Keratinocyte (primary cell): ENCODE measurements around the gene TOLLIP. TPM values are rescaled to one million over a fixed set of nuclear protein-coding genes. Genes with fewer than 3 reads are reported as not detected.

Experiments
- DNase-seq: peaks from one replicate; pipeline ENCODE4 v3.0.0-alpha.2; 2011; ENCODE audit warnings: low read depth, missing footprints, low spot score
- FAIRE-seq: peaks from 2 replicates; lab custom pipeline; 2011; peaks lifted over from hg19 to GRCh38; lab: Jason Lieb, UNC
- H2AFZ ChIP-seq: 2 replicates; pipeline ENCODE4 v1.6.0; 2012; ENCODE audit warnings: low read length, control low read depth, inconsistent platforms; ENCODE audit not compliant: control insufficient read depth
- H3K27ac ChIP-seq: 2 replicates; pipeline ENCODE4 v1.5.1; 2011; ENCODE audit warnings: low read length; ENCODE audit not compliant: control insufficient read depth, insufficient read depth
- H3K27me3 ChIP-seq: 3 replicates; pipeline ENCODE4 v1.6.0; 2011; ENCODE audit warnings: low read length; ENCODE audit not compliant: control insufficient read depth, insufficient read depth; ENCODE audit errors: extremely low read depth
- H3K36me3 ChIP-seq, 2 experiments: 2 replicates in 1 of 2; 3 replicates in 1 of 2; pipeline ENCODE4 v1.5.1; 2011; ENCODE audit warnings: low read length in 2 of 2, mild to moderate bottlenecking in 1 of 2; ENCODE audit not compliant: control insufficient read depth in 2 of 2, insufficient read depth in 2 of 2; ENCODE audit errors: extremely low read depth in 1 of 2
- H3K4me1 ChIP-seq: 3 replicates; pipeline ENCODE4 v1.5.1; 2011; ENCODE audit warnings: low read length; ENCODE audit not compliant: control insufficient read depth, insufficient read depth; ENCODE audit errors: extremely low read depth
- H3K4me2 ChIP-seq: 3 replicates; pipeline ENCODE4 v1.6.0; 2011; ENCODE audit warnings: low read depth, low read length; ENCODE audit not compliant: control insufficient read depth, insufficient read depth; ENCODE audit errors: extremely low read depth
- H3K4me3 ChIP-seq, 3 experiments: fragments of 200-600 bp in 1 of 3; sonication (generic) in 1 of 3; 2 replicates in 2 of 3; 3 replicates in 1 of 3; pipeline ENCODE4 v1.5.1; 2011 to 2016; ENCODE audit warnings: low read length in 3 of 3, mild to moderate bottlenecking in 3 of 3, control low read depth in 2 of 3, inconsistent platforms in 1 of 3, low read depth in 1 of 3, mixed read lengths in 1 of 3, mixed run types in 1 of 3, moderate library complexity in 1 of 3; ENCODE audit not compliant: control insufficient read depth in 2 of 3, insufficient read depth in 2 of 3; ENCODE audit errors: extremely low read depth in 1 of 3
- H3K79me2 ChIP-seq: 2 replicates; pipeline ENCODE4 v1.6.0; 2012; ENCODE audit warnings: low read length; ENCODE audit not compliant: control insufficient read depth, insufficient read depth
- H3K9ac ChIP-seq: 3 replicates; pipeline ENCODE4 v1.6.0; 2011; ENCODE audit warnings: low read length; ENCODE audit not compliant: control insufficient read depth, insufficient read depth; ENCODE audit errors: extremely low read depth
- H3K9me1 ChIP-seq: 3 replicates; pipeline ENCODE4 v1.6.0; 2011; ENCODE audit warnings: low read length; ENCODE audit not compliant: control insufficient read depth, insufficient read depth; ENCODE audit errors: extremely low read depth
- H3K9me3 ChIP-seq: 2 replicates; pipeline ENCODE4 v1.5.1; 2012; ENCODE audit warnings: low read depth, low read length; ENCODE audit not compliant: control insufficient read depth
- H4K20me1 ChIP-seq: 3 replicates; pipeline ENCODE4 v1.6.0; 2011; ENCODE audit warnings: low read length; ENCODE audit not compliant: control insufficient read depth, insufficient read depth; ENCODE audit errors: extremely low read depth
- EZH2 ChIP-seq: IDR thresholded peaks from one replicate; pipeline ENCODE4 v1.6.1; 2012; ENCODE audit warnings: inconsistent platforms, mild to moderate bottlenecking, low read length, moderate library complexity
- dilution Hi-C: fragments of 300-500 bp; cut with MboI; formaldehyde crosslinking; loops from one replicate; pipeline ENCODE4 v1.7.0; 2020; ENCODE audit warnings: low sequenced_read_pairs; ENCODE audit not compliant: extremely low pct_ligation_motif_present
- polyA plus RNA-seq, 5 experiments: library from polyadenylated mRNA; depleted of rRNA in 3 of 5; stranded (reverse) in 3 of 5; stranded (forward) in 1 of 5; unstranded in 1 of 5; fragments of >200 nt; gene quantifications; 1 replicate in 1 of 5; 2 replicates in 3 of 5; 3 replicates in 1 of 5; pipeline versions ENCODE4 v1.2.1 to v1.2.3, GENCODE V29; 2011 to 2012; ENCODE audit warnings: missing spikeins in 2 of 5, low read depth in 1 of 5, low replicate concordance in 1 of 5
- TF ChIP-seq, protein P1 (sequence below), 3 experiments: IDR thresholded peaks in 1 of 3; conservative IDR thresholded peaks in 1 of 3; optimal IDR thresholded peaks in 1 of 3; 2 replicates in 2 of 3; 3 replicates in 1 of 3; pipeline versions ENCODE3 to v1.5.1; 2011; ENCODE audit warnings: low read length in 3 of 3, mild to moderate bottlenecking in 3 of 3, moderate library complexity in 2 of 3, control low read depth in 1 of 3, inconsistent platforms in 1 of 3; ENCODE audit not compliant: insufficient read depth in 2 of 3; ENCODE audit errors: extremely low read depth in 1 of 3

The TOLLIP gene
- polyA plus RNA-seq, 1 donor (not counting 4 experiments of a cell fraction or from before 2014, with no cell fraction given) = 40.2 TPM

DNA sequence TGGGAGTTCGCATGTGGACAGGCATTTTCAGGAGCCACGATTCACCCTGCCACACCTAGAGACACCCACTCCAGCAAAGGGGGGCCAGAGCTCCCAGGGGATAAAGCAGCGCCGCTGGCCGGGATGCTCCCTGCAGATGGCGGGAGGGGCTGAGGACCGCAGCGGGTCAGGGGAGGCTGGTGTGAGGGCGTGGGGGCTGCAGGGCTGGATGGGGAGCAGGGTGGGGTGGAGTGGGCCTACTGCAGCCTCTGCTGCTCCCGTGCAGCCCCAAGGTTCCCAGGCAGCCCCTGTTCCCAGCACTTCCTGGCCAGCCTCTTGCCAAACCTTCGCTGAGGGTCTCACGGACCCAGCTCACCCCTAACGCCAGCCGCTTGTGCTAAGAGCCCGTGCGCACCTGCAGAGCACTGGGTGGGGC, 73.5 kb downstream of the TOLLIP start:
- Histone ChIP-seq H3K36me3 (no peaks in the 10 kb centered on the region), H4K20me1 (no peaks in the 10 kb centered on the region), H3K27ac (no peak overlapping the region), H3K27me3 (peaks cover 19% of the 10 kb centered on the region), H3K4me3 (no peak overlapping the region), H3K4me2 (no peak overlapping the region), H3K9ac (no peak overlapping the region), H3K9me1 (no peaks in the 10 kb centered on the region), H3K79me2 (no peaks in the 10 kb centered on the region), H3K4me1 (no peaks in the 10 kb centered on the region), H3K9me3 (peaks cover 4% of the 10 kb centered on the region), H2AFZ (no peak overlapping the region)
- FAIRE-seq (no peak), DNase-seq (no peak)
- dilution Hi-C loops = no loop called here
- no peak for TF ChIP-seq EZH2
- TF ChIP-seq, protein P1, sequence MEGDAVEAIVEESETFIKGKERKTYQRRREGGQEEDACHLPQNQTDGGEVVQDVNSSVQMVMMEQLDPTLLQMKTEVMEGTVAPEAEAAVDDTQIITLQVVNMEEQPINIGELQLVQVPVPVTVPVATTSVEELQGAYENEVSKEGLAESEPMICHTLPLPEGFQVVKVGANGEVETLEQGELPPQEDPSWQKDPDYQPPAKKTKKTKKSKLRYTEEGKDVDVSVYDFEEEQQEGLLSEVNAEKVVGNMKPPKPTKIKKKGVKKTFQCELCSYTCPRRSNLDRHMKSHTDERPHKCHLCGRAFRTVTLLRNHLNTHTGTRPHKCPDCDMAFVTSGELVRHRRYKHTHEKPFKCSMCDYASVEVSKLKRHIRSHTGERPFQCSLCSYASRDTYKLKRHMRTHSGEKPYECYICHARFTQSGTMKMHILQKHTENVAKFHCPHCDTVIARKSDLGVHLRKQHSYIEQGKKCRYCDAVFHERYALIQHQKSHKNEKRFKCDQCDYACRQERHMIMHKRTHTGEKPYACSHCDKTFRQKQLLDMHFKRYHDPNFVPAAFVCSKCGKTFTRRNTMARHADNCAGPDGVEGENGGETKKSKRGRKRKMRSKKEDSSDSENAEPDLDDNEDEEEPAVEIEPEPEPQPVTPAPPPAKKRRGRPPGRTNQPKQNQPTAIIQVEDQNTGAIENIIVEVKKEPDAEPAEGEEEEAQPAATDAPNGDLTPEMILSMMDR (optimal IDR thresholded peaks at IDR 0.05 in 1 of 3, IDR thresholded peaks at IDR 0.05 in 1 of 3, conservative IDR thresholded peaks at IDR 0.05 in 1 of 3; ENCODE audit: extremely low read depth in 1 of 3, insufficient read depth in 2 of 3, low read length in 3 of 3) = no peak

DNA sequence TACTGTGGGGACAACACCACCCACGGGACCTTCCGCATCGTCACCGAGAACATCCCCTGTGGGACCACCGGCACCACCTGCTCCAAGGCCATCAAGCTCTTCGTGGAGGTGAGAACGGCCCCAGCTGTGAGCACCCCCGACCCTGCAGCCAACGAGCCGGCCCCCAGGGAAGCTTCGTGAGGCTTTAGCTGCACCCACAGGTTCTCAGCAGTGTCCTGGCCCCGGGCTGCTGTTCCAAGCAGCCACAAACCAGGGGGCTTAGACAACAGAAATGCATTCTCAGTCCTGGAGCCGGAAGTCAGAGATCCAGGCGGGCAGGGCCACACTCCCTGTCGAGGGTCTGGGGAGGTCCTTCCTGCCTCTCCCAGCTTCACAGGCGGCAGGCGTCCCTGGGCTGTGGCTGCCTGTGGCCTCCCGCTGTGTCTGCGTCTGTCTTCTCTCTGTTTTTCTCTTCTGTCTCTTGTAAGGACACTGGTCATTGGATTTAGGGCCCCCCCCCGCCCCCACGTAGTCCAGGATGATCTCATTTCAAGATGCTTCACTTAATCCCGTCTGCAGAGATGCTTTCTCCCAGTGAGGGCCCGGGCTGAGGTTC, 74.0 kb downstream of the TOLLIP start:
- H4K20me1 ChIP-seq = no peaks in the 10 kb centered on the region
- no peaks in the 10 kb centered on the region for H3K36me3 ChIP-seq
- no peak for TF ChIP-seq EZH2
- TF ChIP-seq, protein P1 (optimal IDR thresholded peaks at IDR 0.05 in 1 of 3, IDR thresholded peaks at IDR 0.05 in 1 of 3, conservative IDR thresholded peaks at IDR 0.05 in 1 of 3; ENCODE audit: extremely low read depth in 1 of 3, insufficient read depth in 2 of 3, low read length in 3 of 3) = no peak
- H3K4me1 ChIP-seq = no peaks in the 10 kb centered on the region
- peaks cover 21% of the 10 kb centered on the region for H3K27me3 ChIP-seq
- H3K9me3 ChIP-seq = peaks cover 2% of the 10 kb centered on the region
- DNase-seq = no peak
- H3K9ac ChIP-seq = no peak overlapping the region
- H3K27ac ChIP-seq = no peak overlapping the region
- no peaks in the 10 kb centered on the region for H3K9me1 ChIP-seq
- no peak overlapping the region for H2AFZ ChIP-seq
- H3K79me2 ChIP-seq = no peaks in the 10 kb centered on the region
- FAIRE-seq = no peak
- no peak overlapping the region for H3K4me3 ChIP-seq
- dilution Hi-C loops = no loop called here
- H3K4me2 ChIP-seq = no peak overlapping the region
